Ectodermal cell (in vitro differentiated cells): ENCODE results near the gene LRRN2.

ENCODE experiments used
- H3K27ac ChIP-seq: 2 replicates; pipeline ENCODE4 v1.7.0; 2013; ENCODE audit warnings: mild to moderate bottlenecking, low read depth, low read length; ENCODE audit not compliant: insufficient read depth, poor library complexity, severe bottlenecking
- H3K27me3 ChIP-seq: 2 replicates; pipeline ENCODE4 v1.7.0; 2013; ENCODE audit warnings: mild to moderate bottlenecking, low read length; ENCODE audit not compliant: insufficient read depth, control insufficient read depth, poor library complexity, severe bottlenecking
- H3K36me3 ChIP-seq: one replicate; pipeline ENCODE4 v1.7.0; 2013; ENCODE audit warnings: low read length; ENCODE audit not compliant: control insufficient read depth, insufficient read depth
- H3K4me1 ChIP-seq: one replicate; pipeline ENCODE4 v1.7.0; 2013; ENCODE audit warnings: low read length; ENCODE audit not compliant: control insufficient read depth, insufficient read depth
- H3K4me3 ChIP-seq: 2 replicates; pipeline ENCODE4 v1.7.0; 2013; ENCODE audit warnings: low read depth, low read length, control low read depth; ENCODE audit not compliant: insufficient read depth
- H3K9me3 ChIP-seq: 2 replicates; pipeline ENCODE4 v1.7.0; 2013; ENCODE audit warnings: mild to moderate bottlenecking, low read length, moderate library complexity; ENCODE audit not compliant: control insufficient read depth
- WGBS, 2 experiments: methylation state at CpG; one replicate each; pipeline ENCODE4 v1.1.7; 2013; ENCODE audit warnings: missing lambda C conversion rate in 2 of 2; 5-methylcytosine and 5-hydroxymethylcytosine counted together

LRRN2 gene

GRCh38 chr1:204602871-204603542 is 82.5 kb downstream of the LRRN2 start:
- no peaks in the 10 kb centered on the region for H3K27me3 ChIP-seq
- no peak overlapping the region for H3K27ac ChIP-seq
- 89 to 91% methylated on average over 6 of the region's 6 CpGs for WGBS, 2 experiments
- no peaks in the 10 kb centered on the region for H3K36me3 ChIP-seq
- no peaks in the 10 kb centered on the region for H3K9me3 ChIP-seq
- H3K4me1 ChIP-seq: peaks cover 11% of the 10 kb centered on the region
- no peak overlapping the region for H3K4me3 ChIP-seq

GRCh38 chr1:204602111-204602579 is 83.4 kb downstream of the LRRN2 start:
- no peaks in the 10 kb centered on the region for H3K27me3 ChIP-seq
- no peaks in the 10 kb centered on the region for H3K9me3 ChIP-seq
- peaks cover 11% of the 10 kb centered on the region for H3K4me1 ChIP-seq
- WGBS, 2 experiments: 30 to 42% methylated on average over 5 to 6 of the region's 6 CpGs
- H3K27ac ChIP-seq: no peak overlapping the region
- H3K36me3 ChIP-seq: no peaks in the 10 kb centered on the region
- H3K4me3 ChIP-seq: no peak overlapping the region

- no peak overlapping the region for H3K27ac ChIP-seq
- H3K4me1 ChIP-seq: peaks cover 11% of the 10 kb centered on the region
- no peak overlapping the region for H3K4me3 ChIP-seq
- no peaks in the 10 kb centered on the region for H3K27me3 ChIP-seq
- 82 to 89% methylated on average over 4 of the region's 4 CpGs for WGBS, 2 experiments
- no peaks in the 10 kb centered on the region for H3K36me3 ChIP-seq
- H3K9me3 ChIP-seq: no peaks in the 10 kb centered on the region
These were observed 84.6 kb downstream of the LRRN2 start for GRCh38 chr1:204600968-204601367.

- no peaks in the 10 kb centered on the region for H3K27me3 ChIP-seq
- no peak overlapping the region for H3K4me3 ChIP-seq
- H3K9me3 ChIP-seq: no peaks in the 10 kb centered on the region
- H3K27ac ChIP-seq: no peak overlapping the region
- no peaks in the 10 kb centered on the region for H3K36me3 ChIP-seq
- 87 to 88% methylated on average over 5 of the region's 5 CpGs for WGBS, 2 experiments
- peaks cover 11% of the 10 kb centered on the region for H3K4me1 ChIP-seq
These were observed 85.3 kb downstream of the LRRN2 start for GRCh38 chr1:204600203-204600602.

- Histone ChIP-seq H3K4me1 (peaks cover 11% of the 10 kb centered on the region), H3K27ac (no peak overlapping the region), H3K36me3 (no peaks in the 10 kb centered on the region), H3K9me3 (no peaks in the 10 kb centered on the region), H3K4me3 (no peak overlapping the region), H3K27me3 (no peaks in the 10 kb centered on the region)
- 94 to 95% methylated on average over 10 of the region's 10 CpGs for WGBS, 2 experiments
These were observed 85.9 kb downstream of the LRRN2 start for GRCh38 chr1:204599596-204599995.

GRCh38 chr1:204599098-204599497 is 86.4 kb downstream of the LRRN2 start:
- H3K9me3 ChIP-seq: no peaks in the 10 kb centered on the region
- no peaks in the 10 kb centered on the region for H3K36me3 ChIP-seq
- H3K27me3 ChIP-seq: no peaks in the 10 kb centered on the region
- no peak overlapping the region for H3K27ac ChIP-seq
- H3K4me3 ChIP-seq: no peak overlapping the region
- H3K4me1 ChIP-seq: peaks cover 11% of the 10 kb centered on the region
- WGBS, 2 experiments: 91 to 92% methylated on average over 8 of the region's 8 CpGs

- 90 to 91% methylated on average over 4 of the region's 4 CpGs for WGBS, 2 experiments
- Histone ChIP-seq H3K9me3 (no peaks in the 10 kb centered on the region), H3K27me3 (no peaks in the 10 kb centered on the region), H3K36me3 (no peaks in the 10 kb centered on the region), H3K4me3 (no peak overlapping the region), H3K4me1 (peaks cover 11% of the 10 kb centered on the region), H3K27ac (no peak overlapping the region)
These were observed 87.1 kb downstream of the LRRN2 start for GRCh38 chr1:204598319-204598969.

GRCh38 chr1:204592246-204592948 is 93.1 kb downstream of the LRRN2 start:
- WGBS, 2 experiments: 82 to 84% methylated on average over 9 to 10 of the region's 10 CpGs
- Histone ChIP-seq H3K36me3 (no peaks in the 10 kb centered on the region), H3K27me3 (no peaks in the 10 kb centered on the region), H3K4me3 (no peak overlapping the region), H3K9me3 (no peaks in the 10 kb centered on the region), H3K4me1 (no peaks in the 10 kb centered on the region), H3K27ac (no peak overlapping the region)

GRCh38 chr1:204591473-204592090 is 94.0 kb downstream of the LRRN2 start:
- H3K27ac ChIP-seq: no peak overlapping the region
- H3K36me3 ChIP-seq: no peaks in the 10 kb centered on the region
- H3K9me3 ChIP-seq: no peaks in the 10 kb centered on the region
- no peaks in the 10 kb centered on the region for H3K27me3 ChIP-seq
- H3K4me1 ChIP-seq: no peaks in the 10 kb centered on the region
- H3K4me3 ChIP-seq: no peak overlapping the region
- 90 to 93% methylated on average over 3 of the region's 3 CpGs for WGBS, 2 experiments
